HUES6 (cell line): ENCODE data around the gene ATAD5.
"Not testable (repeated sequence)": the region's sequence is repeated elsewhere in the genome, so short reads cannot be mapped to it uniquely, and the experiment has no call there.

Source experiments
- H3K27ac ChIP-seq: 2 replicates; pipeline ENCODE4 v1.7.0; 2013; ENCODE audit warnings: low read depth, mild to moderate bottlenecking, low read length, inconsistent platforms
- H3K27me3 ChIP-seq: 2 replicates; pipeline ENCODE4 v1.6.1; 2013; ENCODE audit warnings: low read length; ENCODE audit not compliant: control insufficient read depth, insufficient read depth
- H3K36me3 ChIP-seq: 2 replicates; pipeline ENCODE4 v1.6.1; 2013; ENCODE audit warnings: low read length; ENCODE audit not compliant: control insufficient read depth, insufficient read depth
- H3K4me1 ChIP-seq: 2 replicates; pipeline ENCODE4 v1.6.1; 2013; ENCODE audit warnings: low read length; ENCODE audit not compliant: control insufficient read depth, insufficient read depth
- H3K4me3 ChIP-seq: 2 replicates; pipeline ENCODE4 v1.5.1; 2013; ENCODE audit warnings: low read depth, low read length
- H3K9ac ChIP-seq: one replicate; pipeline ENCODE4 v1.6.1; 2013; ENCODE audit warnings: mild to moderate bottlenecking, low read length
- H3K9me3 ChIP-seq: 2 replicates; pipeline ENCODE4 v1.6.1; 2013; ENCODE audit warnings: low read depth, low read length; ENCODE audit not compliant: control insufficient read depth, insufficient read depth

ATAD5 gene

GRCh38 chr17:30809867-30810266 is 21.9 kb upstream of the ATAD5 start:
- no peak overlapping the region for H3K9ac ChIP-seq
- no peaks in the 10 kb centered on the region for H3K27me3 ChIP-seq
- no peaks in the 10 kb centered on the region for H3K9me3 ChIP-seq
- no peak overlapping the region for H3K27ac ChIP-seq
- H3K4me1 ChIP-seq, result peaks cover 3% of the 10 kb centered on the region; the same call in 1 of the 2 replicates
- no peak overlapping the region for H3K4me3 ChIP-seq
- 0 out of 2 replicates have a peak, but pooled peaks cover 2% of the 10 kb centered on the region for H3K36me3 ChIP-seq

- peaks cover 3% of the 10 kb centered on the region; the same call in 1 of the 2 replicates for H3K4me1 ChIP-seq
- H3K27ac ChIP-seq, result no peak overlapping the region
- no peak overlapping the region for H3K9ac ChIP-seq
- H3K27me3 ChIP-seq, result no peaks in the 10 kb centered on the region
- no peak overlapping the region for H3K4me3 ChIP-seq
- no peaks in the 10 kb centered on the region for H3K9me3 ChIP-seq
- peaks cover 7% of the 10 kb centered on the region; the same call in 1 of the 2 replicates for H3K36me3 ChIP-seq
Observed at GRCh38 chr17:30812218-30813177, 19.3 kb upstream of the ATAD5 start.

- H3K9me3 ChIP-seq, H3K4me1 ChIP-seq, H3K27ac ChIP-seq, H3K9ac ChIP-seq, H3K27me3 ChIP-seq, H3K4me3 ChIP-seq: not testable (repeated sequence)
- peaks cover 11% of the 10 kb centered on the region for H3K36me3 ChIP-seq
Observed at GRCh38 chr17:30814236-30814635, 17.5 kb upstream of the ATAD5 start.

GRCh38 chr17:30814860-30815259 is 16.9 kb upstream of the ATAD5 start:
- not testable (repeated sequence) for H3K9ac ChIP-seq, H3K4me1 ChIP-seq, H3K4me3 ChIP-seq, H3K36me3 ChIP-seq, H3K27me3 ChIP-seq, H3K27ac ChIP-seq, H3K9me3 ChIP-seq

GRCh38 chr17:30816165-30816564 is 15.6 kb upstream of the ATAD5 start:
- H3K4me1 ChIP-seq, result no peaks in the 10 kb centered on the region
- H3K4me3 ChIP-seq, result no peak overlapping the region
- no peak overlapping the region for H3K9ac ChIP-seq
- no peaks in the 10 kb centered on the region for H3K9me3 ChIP-seq
- H3K27ac ChIP-seq, result no peak overlapping the region
- H3K27me3 ChIP-seq, result no peaks in the 10 kb centered on the region
- H3K36me3 ChIP-seq, result peaks cover 10% of the 10 kb centered on the region

- Histone ChIP-seq H3K4me3 (no peak overlapping the region), H3K27me3 (no peaks in the 10 kb centered on the region), H3K4me1 (peaks cover 6% of the 10 kb centered on the region; the same call in 1 of the 2 replicates), H3K9ac (no peak overlapping the region), H3K27ac (no peak overlapping the region), H3K36me3 (peaks cover 10% of the 10 kb centered on the region), H3K9me3 (no peaks in the 10 kb centered on the region)
Observed at GRCh38 chr17:30819971-30820705, 11.6 kb upstream of the ATAD5 start.

GRCh38 chr17:30821871-30822723 is 9.7 kb upstream of the ATAD5 start:
- peaks cover 4% of the 10 kb centered on the region for H3K36me3 ChIP-seq
- H3K4me3 ChIP-seq, result peak overlapping the region; percentile 17; the same call in 1 of the 2 replicates
- H3K4me1 ChIP-seq, result peaks cover 11% of the 10 kb centered on the region; the same call in 1 of the 2 replicates
- no peak overlapping the region for H3K9ac ChIP-seq
- H3K27ac ChIP-seq, result no peak overlapping the region
- no peaks in the 10 kb centered on the region for H3K9me3 ChIP-seq
- no peaks in the 10 kb centered on the region for H3K27me3 ChIP-seq

GRCh38 chr17:30822919-30823318 is 8.8 kb upstream of the ATAD5 start:
- H3K36me3 ChIP-seq, H3K9ac ChIP-seq, H3K4me3 ChIP-seq, H3K9me3 ChIP-seq, H3K27me3 ChIP-seq, H3K27ac ChIP-seq: not testable (repeated sequence)
- H3K4me1 ChIP-seq, result peaks cover 11% of the 10 kb centered on the region; the same call in 1 of the 2 replicates

- H3K36me3 ChIP-seq, result peaks cover 4% of the 10 kb centered on the region
- H3K9ac ChIP-seq, result peak overlapping the region; percentile 79
- peak overlapping the region; percentile 79 for H3K4me3 ChIP-seq
- no peak overlapping the region for H3K27ac ChIP-seq
- H3K9me3 ChIP-seq, result no peaks in the 10 kb centered on the region
- H3K4me1 ChIP-seq, result peaks cover 11% of the 10 kb centered on the region; the same call in 1 of the 2 replicates
- no peaks in the 10 kb centered on the region for H3K27me3 ChIP-seq
Observed at GRCh38 chr17:30823421-30823820, 8.3 kb upstream of the ATAD5 start.

- peaks cover 3% of the 10 kb centered on the region for H3K36me3 ChIP-seq
- peak overlapping the region; percentile 79 for H3K9ac ChIP-seq
- H3K4me1 ChIP-seq, result peaks cover 11% of the 10 kb centered on the region; the same call in 1 of the 2 replicates
Observed at GRCh38 chr17:30824002-30824355, 7.8 kb upstream of the ATAD5 start.

More at GRCh38 chr17:30824002-30824355, 7.8 kb upstream of the ATAD5 start:
- no peaks in the 10 kb centered on the region for H3K27me3 ChIP-seq
- H3K9me3 ChIP-seq, result no peaks in the 10 kb centered on the region
- H3K4me3 ChIP-seq, result peak overlapping the region; percentile 79
- peak overlapping the region; percentile 74 for H3K27ac ChIP-seq
